Measurements from ENCODE around the gene GPR4. TPM values are rescaled to one million over a fixed set of nuclear protein-coding genes. Genes with fewer than 3 reads are reported as not detected.

Gene GPR4
- polyA plus RNA-seq, 1 donor (not counting 4 experiments of a cell fraction or from before 2014, with no cell fraction given), result not detected

DNA sequence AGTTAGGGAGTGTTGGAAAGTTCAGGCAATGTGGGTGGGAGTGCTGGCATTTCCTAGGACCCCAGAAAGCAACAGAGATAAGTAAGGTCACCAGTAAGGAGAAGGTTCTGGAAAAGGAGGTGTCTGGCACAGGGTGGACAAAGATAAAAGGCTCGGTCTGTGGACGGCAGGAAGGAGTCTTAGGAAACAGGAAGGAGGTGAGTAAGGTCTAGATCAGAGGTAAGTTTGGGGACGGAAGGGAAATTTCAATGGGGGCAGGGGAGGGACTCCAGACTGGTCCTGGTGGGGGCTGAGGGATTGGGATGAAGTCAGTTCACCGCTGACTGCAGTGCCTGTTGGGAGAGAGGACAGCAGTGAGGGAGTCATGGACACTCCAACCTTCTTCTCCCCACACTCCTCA, 9.6 kb downstream of the GPR4 start:
- no peaks in the 10 kb centered on the region for H3K79me2 ChIP-seq (ENCODE audit: control insufficient read depth, insufficient read depth, low read length)
- H3K27me3 ChIP-seq (ENCODE audit: control insufficient read depth, extremely low read depth, insufficient read depth, low read length), result peaks cover 1% of the 10 kb centered on the region
- H3K4me3 ChIP-seq (ENCODE audit: control insufficient read depth in 2 of 3, extremely low read depth in 1 of 3, insufficient read depth in 2 of 3, low read depth in 1 of 3, low read length in 3 of 3), result no peak overlapping the region
- TF ChIP-seq EZH2 (IDR thresholded peaks at IDR 0.05; ENCODE audit: low read length) (no peak), CTCF (optimal IDR thresholded peaks at IDR 0.05 in 1 of 3, IDR thresholded peaks at IDR 0.05 in 1 of 3, conservative IDR thresholded peaks at IDR 0.05 in 1 of 3; ENCODE audit: extremely low read depth in 1 of 3, insufficient read depth in 2 of 3, low read length in 3 of 3) (no peak)
- no peaks in the 10 kb centered on the region for H3K36me3 ChIP-seq (ENCODE audit: control insufficient read depth in 2 of 2, extremely low read depth in 1 of 2, insufficient read depth in 2 of 2, low read length in 2 of 2)
- no peaks in the 10 kb centered on the region for H3K9me1 ChIP-seq (ENCODE audit: control insufficient read depth, extremely low read depth, insufficient read depth, low read length)
- dilution Hi-C loops (cut with MboI; ENCODE audit: extremely low pct_ligation_motif_present, low sequenced_read_pairs), result no loop called here
- H4K20me1 ChIP-seq (ENCODE audit: control insufficient read depth, extremely low read depth, insufficient read depth, low read length), result no peaks in the 10 kb centered on the region
- FAIRE-seq, result no peak
- no peak overlapping the region for H2AFZ ChIP-seq (ENCODE audit: control insufficient read depth, low read length)
- peaks cover 3% of the 10 kb centered on the region for H3K4me1 ChIP-seq (ENCODE audit: control insufficient read depth, extremely low read depth, insufficient read depth, low read length)
- H3K27ac ChIP-seq (ENCODE audit: control insufficient read depth, insufficient read depth, low read length), result no peak overlapping the region
- DNase-seq (ENCODE audit: low read depth, low spot score), result no peak
- H3K9me3 ChIP-seq (ENCODE audit: control insufficient read depth, low read depth, low read length), result no peaks in the 10 kb centered on the region
- H3K9ac ChIP-seq (ENCODE audit: control insufficient read depth, extremely low read depth, insufficient read depth, low read length), result no peak overlapping the region
- H3K4me2 ChIP-seq (ENCODE audit: control insufficient read depth, extremely low read depth, insufficient read depth, low read depth, low read length), result no peak overlapping the region

DNA sequence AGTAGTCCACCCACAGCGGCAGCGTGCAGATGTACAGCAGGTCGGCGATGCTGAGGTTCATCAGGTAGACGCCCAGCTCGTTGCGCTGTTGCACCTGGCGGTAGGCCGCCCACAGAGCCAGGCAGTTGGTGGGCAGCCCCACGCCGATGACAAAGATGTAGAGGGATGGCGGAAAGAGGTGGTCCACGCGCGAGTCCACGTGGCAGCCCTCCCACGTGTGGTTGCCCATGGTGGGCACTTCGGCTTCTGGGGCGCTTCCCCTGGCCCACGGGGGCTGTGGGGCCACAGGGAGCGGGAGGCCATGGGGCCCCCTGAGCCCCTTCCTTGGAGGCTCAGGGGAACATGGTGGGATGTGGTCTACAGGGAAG, 10.4 kb downstream of the GPR4 start:
- H3K36me3 ChIP-seq (ENCODE audit: control insufficient read depth in 2 of 2, extremely low read depth in 1 of 2, insufficient read depth in 2 of 2, low read length in 2 of 2), result no peaks in the 10 kb centered on the region
- H4K20me1 ChIP-seq (ENCODE audit: control insufficient read depth, extremely low read depth, insufficient read depth, low read length), result no peaks in the 10 kb centered on the region
- no peaks in the 10 kb centered on the region for H3K79me2 ChIP-seq (ENCODE audit: control insufficient read depth, insufficient read depth, low read length)
- H3K9me3 ChIP-seq (ENCODE audit: control insufficient read depth, low read depth, low read length), result no peaks in the 10 kb centered on the region
- FAIRE-seq (no peak), DNase-seq (ENCODE audit: low read depth, low spot score) (no peak)
- H3K4me1 ChIP-seq (ENCODE audit: control insufficient read depth, extremely low read depth, insufficient read depth, low read length), result peaks cover 3% of the 10 kb centered on the region
- H3K9me1 ChIP-seq (ENCODE audit: control insufficient read depth, extremely low read depth, insufficient read depth, low read length), result no peaks in the 10 kb centered on the region
- no peak overlapping the region for H3K27ac ChIP-seq (ENCODE audit: control insufficient read depth, insufficient read depth, low read length)
- no peak overlapping the region for H3K4me3 ChIP-seq (ENCODE audit: control insufficient read depth in 2 of 3, extremely low read depth in 1 of 3, insufficient read depth in 2 of 3, low read depth in 1 of 3, low read length in 3 of 3)
- H3K9ac ChIP-seq (ENCODE audit: control insufficient read depth, extremely low read depth, insufficient read depth, low read length), result no peak overlapping the region
- no peaks in the 10 kb centered on the region for H3K27me3 ChIP-seq (ENCODE audit: control insufficient read depth, extremely low read depth, insufficient read depth, low read length)
- H3K4me2 ChIP-seq (ENCODE audit: control insufficient read depth, extremely low read depth, insufficient read depth, low read depth, low read length), result no peak overlapping the region
- TF ChIP-seq CTCF (optimal IDR thresholded peaks at IDR 0.05 in 1 of 3, IDR thresholded peaks at IDR 0.05 in 1 of 3, conservative IDR thresholded peaks at IDR 0.05 in 1 of 3; ENCODE audit: extremely low read depth in 1 of 3, insufficient read depth in 2 of 3, low read length in 3 of 3) (no peak), EZH2 (IDR thresholded peaks at IDR 0.05; ENCODE audit: low read length) (no peak)
- no peak overlapping the region for H2AFZ ChIP-seq (ENCODE audit: control insufficient read depth, low read length)
- dilution Hi-C loops (cut with MboI; ENCODE audit: extremely low pct_ligation_motif_present, low sequenced_read_pairs), result no loop called here
